GM12891 (cell line): ENCODE results near the gene NPNT.

Experiments used
- PAX5 ChIP-seq: IDR thresholded peaks from 2 replicates; pipeline ENCODE4 v1.6.1; 2011; ENCODE audit warnings: low read length, moderate library complexity, mild to moderate bottlenecking; ENCODE audit not compliant: insufficient read depth, severe bottlenecking
- POLR2A ChIP-seq: IDR thresholded peaks from 2 replicates; pipeline ENCODE4 v1.6.1; 2011; ENCODE audit warnings: low read depth, low read length, control low read depth
- POLR2AphosphoS5 ChIP-seq: IDR thresholded peaks from 2 replicates; pipeline ENCODE4 v1.6.1; 2011; ENCODE audit warnings: low read depth, low read length, control low read depth
- POU2F2 ChIP-seq: IDR thresholded peaks from 2 replicates; pipeline ENCODE4 v1.6.1; 2011; ENCODE audit warnings: low read depth, mild to moderate bottlenecking, control low read depth, low read length, moderate library complexity
- SPI1 ChIP-seq: IDR thresholded peaks from 2 replicates; pipeline ENCODE4 v1.6.1; 2011; ENCODE audit warnings: low read depth, low read length, control low read depth
- TAF1 ChIP-seq: IDR thresholded peaks from 2 replicates; pipeline ENCODE4 v1.6.1; 2011; ENCODE audit warnings: low read depth, low read length, control low read depth

GRCh38 chr4:105917171-105917685, 22.0 kb downstream of the NPNT start:
- no peak for TF ChIP-seq POLR2A
- TF ChIP-seq POLR2AphosphoS5: no peak
- no peak for TF ChIP-seq TAF1
- no peak for TF ChIP-seq SPI1
- no peak for TF ChIP-seq POU2F2
- TF ChIP-seq PAX5: no peak
